Activated T-cell treated with anti-CD3 and anti-CD28 coated beads for 4 hours (primary cell): ENCODE results near the gene RARRES2.
"Not testable (repeated sequence)": the region's sequence is repeated elsewhere in the genome, so short reads cannot be mapped to it uniquely, and the experiment has no call there.

Experiments
- DNase-seq: peaks from one replicate; pipeline ENCODE4 v3.0.0-alpha.2; 2020

Gene RARRES2

DNA sequence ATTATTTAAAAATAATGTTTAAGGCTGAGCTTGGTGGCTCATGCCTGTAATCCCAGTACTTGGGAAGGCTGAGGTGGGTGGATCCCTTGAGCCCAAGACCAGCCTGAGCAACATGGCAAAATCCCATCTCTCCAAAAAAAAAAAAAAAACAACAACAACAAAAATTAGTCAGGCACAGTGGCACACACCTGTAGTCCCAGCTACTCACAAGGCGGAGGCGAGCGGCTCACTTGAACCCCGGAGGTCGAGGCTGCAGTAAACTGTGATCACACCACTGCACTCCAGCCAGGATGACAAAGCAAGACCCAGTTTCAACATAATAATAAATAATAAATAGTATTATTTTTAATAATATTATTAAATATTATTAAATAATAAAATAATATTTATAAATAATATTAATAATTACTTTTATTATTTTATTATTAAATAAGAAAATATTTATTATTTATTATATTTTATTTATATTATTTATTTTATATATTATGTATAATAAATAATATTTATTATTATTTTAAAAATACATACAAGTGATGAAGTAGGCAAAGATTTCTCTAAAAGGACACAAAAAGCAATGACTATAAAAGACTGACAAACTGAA lies 26.7 kb downstream of the RARRES2 start:
- DNase-seq = no peak

DNA sequence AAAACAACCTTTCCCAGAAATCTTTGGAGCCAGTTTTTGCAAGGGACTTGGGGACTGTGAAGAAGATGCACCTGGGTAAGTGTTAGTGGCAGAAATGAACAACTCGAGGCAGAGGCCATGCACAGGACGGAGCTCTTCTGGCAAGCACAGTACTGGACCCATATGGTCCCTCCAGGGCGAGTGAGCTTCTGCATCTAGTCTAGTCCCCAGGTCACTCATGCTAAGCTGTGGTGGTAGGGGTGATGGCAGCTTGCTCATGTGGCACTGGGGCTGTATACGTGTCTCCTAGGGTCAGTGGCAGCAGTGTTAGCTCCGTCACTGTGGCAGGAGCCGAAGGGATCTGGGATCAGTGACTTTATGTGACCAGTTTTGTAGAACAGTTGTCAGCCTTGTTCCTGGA lies 27.6 kb downstream of the RARRES2 start:
- DNase-seq = no peak

DNA sequence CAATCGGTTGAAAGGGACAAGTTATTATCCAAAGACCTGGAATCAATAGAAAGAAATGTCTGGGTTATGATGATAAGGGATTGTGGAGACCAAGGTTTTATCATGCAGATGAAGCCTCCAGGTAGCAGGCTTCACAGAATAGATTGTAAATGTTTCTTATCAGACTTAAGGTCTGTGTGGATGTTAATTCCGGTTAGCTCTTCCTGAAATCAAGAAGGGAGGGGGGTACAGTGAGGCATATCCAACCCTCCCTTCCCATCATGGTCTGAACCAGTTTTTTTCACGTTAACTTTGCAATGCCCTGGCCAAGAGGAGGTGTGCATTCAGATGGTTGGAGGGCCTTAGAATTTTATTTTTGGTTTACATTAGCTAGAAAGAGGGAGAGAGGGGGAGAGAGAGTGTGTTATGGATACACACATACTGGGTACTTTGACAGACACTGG lies 28.0 kb downstream of the RARRES2 start:
- no peak for DNase-seq

DNA sequence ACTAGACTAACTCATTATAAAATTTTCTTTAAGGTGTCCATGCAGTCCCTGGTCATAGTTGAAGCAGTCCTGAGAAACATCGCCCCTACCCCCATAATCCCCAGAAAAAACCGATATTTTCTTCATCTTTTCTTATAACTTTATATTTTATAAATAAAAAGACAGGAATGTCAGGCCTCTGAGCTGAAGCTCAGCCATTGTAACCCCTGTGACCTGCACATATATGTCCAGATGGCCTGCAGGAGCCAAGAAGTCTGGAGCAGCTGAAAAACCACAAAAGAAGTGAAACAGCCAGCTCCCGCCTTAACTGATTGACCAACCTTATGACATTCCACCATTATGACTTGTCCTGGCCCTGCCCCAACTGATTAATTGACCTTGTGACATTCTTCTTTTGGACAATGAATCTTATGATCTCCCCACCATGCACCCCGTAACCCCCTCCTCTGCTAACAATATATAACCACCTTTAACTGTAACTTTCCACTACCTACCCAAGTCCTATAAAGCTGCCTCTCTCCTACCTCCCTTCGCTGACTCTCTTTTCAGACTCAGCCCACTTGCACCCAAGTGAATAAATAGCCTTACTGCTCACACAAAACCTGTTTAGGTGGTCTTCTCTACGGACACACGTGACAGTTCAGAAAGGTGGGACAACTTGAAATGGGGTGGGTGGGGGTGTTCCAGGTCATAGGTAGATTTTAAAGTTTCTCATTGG lies 28.6 kb downstream of the RARRES2 start:
- DNase-seq = not testable (repeated sequence)

DNA sequence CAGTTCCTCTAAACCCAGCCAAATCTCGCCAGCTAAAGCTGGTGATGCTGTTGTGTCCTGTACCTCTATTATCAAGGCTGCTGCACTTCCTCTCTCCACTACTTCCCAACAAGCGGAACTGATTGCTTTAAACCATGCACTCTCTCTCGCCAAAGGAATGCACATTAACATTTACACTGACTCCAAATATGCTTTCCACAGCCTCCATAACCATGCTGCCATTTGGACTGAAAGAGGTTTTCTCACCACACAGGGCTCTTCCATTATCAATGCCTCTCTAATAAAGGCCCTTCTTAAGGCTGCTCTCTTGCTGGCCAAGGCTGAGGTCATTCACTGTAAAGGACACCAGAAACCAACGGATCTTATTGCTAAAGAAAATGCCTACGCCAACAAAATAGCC lies 29.7 kb downstream of the RARRES2 start:
- no peak for DNase-seq

DNA sequence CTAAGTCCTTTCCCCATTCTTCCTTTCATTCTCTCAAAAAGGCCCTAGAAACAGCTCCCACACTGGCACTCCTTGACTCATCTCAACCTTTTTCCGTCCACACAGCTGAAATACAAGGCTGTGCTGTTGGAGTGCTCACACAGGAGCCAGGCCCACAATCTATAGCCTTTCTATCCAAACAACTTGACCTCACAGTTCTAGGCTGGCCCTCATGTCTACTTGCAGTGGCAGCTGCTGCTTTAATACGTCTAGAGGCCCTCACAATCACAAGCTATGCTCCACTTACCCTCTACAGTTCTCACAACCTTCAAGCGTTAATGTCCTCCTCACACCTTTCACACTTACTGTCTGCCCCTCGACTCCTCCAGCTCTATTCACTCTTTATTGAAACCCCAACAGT lies 30.3 kb downstream of the RARRES2 start:
- no peak for DNase-seq

DNA sequence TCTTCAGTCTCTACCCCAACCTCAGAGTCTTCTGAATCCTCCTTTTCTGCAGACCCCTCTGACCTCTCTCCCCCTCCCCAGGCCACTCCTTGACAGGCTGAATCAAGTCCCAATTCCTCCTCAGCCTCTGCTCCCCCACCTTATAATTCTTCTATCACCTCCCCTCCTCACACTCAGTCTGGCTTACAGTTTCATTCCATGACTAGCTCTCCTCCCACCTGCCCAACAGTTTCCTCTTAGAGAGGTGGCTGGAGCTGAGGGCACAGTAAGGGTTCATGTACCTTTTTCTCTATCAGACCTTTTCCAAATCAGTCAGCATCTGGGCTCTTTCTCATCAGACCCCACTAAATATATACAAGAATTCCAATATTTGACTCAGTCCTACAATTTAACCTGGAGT lies 32.9 kb downstream of the RARRES2 start:
- no peak for DNase-seq

DNA sequence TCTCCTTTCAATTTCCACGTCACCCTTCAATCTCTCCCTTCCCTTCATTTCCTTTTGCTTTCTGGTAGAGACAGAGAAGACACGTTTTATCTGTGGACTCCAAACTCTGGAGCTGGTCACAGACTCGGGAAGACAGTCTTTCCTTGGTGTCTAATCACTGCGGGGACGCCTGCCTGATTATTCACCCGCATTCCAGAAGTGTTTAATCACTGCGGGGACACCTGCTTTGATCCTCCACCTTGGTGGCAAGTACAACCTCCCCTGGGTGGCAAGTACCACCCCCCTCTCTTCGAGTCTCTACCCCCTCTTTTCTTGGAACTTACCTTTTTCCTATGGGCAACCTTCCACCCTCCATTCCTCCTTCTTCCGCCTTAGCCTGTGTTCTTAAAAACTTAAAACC lies 33.5 kb downstream of the RARRES2 start:
- no peak for DNase-seq

DNA sequence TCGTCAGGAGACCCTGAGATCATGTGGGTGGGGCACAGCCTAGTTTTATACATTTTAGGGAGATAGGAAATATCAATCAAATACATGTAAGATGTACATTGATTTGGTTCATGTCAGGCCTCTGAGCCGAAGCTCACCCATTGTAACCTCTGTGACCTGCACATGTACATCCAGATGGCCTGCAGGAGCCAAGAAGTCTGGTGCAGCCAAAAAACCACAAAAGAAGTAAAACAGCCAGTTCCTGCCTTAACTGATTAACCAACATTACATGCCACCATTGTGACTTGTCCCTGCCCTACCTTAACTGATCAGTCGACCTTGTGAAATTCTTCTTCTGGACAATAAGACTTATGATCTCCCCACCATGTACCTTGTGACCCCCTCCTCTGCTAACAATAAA lies 34.3 kb downstream of the RARRES2 start:
- no peak for DNase-seq

DNA sequence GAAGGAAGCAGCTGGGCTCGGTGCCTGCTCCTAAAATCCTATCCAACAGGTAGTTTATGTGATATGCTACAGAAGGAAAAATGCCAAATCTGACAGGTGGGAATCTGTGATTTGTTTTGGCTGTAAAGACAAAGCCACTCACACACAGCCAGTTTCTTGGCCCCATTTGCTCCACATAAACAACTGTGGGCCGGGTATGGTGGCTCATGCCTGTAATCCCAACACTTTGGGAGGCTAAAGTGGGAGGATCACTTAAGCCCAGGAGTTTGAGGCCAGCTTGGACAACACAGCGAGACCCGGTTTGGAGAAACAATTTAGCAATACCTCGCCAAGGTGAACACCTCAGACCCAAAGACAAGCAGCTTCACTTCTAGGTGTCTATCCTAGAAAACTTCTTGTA lies 35.1 kb downstream of the RARRES2 start:
- DNase-seq = not testable (repeated sequence)

DNA sequence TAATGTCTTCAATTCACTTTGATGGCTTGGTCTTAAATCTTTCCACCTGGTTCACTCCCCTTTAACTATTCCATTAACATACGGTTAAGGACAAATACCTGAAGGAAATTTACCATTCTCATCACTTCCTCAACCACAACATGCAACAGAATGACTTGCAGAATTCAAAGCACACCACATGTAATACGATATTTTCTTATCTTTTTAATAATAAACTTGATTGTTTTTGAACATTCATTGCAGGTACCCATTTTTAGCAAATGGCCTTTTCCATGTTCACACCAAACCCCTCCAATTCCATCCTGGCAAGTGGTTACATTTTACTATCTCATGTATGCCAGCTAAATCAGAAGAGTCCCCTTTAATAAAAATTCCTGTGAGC lies 35.5 kb downstream of the RARRES2 start:
- DNase-seq = not testable (repeated sequence)

DNA sequence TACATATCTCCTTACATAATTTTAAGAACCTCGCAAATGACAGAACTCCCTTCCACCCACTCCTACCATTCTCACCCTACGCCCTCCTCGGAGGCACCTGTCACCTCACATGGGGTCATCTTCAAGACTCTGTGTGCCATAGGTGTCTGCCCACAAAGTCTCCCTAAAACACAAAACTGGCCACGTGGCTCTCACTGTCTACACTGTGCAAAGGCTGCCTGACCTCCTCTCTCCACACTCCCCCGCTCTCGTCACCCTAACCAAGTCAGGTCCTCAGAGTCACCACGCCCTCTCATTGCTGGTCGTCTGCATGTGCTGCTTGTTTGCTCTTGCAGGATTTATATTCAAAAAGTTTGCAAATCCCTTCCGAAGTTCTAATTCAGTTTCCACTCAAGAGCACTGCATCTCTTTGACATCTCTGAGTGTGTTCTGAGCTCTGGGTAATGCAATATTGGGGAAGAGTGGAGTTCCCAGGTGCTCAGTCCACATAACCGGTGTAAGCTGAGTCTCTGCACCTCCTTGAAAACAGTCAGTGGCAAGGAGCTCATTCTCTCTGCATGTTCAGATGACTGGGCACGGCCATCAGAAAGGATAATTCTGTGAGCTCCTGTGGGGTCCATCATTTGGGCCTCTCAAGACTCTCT lies 36.0 kb downstream of the RARRES2 start:
- not testable (repeated sequence) for DNase-seq

DNA sequence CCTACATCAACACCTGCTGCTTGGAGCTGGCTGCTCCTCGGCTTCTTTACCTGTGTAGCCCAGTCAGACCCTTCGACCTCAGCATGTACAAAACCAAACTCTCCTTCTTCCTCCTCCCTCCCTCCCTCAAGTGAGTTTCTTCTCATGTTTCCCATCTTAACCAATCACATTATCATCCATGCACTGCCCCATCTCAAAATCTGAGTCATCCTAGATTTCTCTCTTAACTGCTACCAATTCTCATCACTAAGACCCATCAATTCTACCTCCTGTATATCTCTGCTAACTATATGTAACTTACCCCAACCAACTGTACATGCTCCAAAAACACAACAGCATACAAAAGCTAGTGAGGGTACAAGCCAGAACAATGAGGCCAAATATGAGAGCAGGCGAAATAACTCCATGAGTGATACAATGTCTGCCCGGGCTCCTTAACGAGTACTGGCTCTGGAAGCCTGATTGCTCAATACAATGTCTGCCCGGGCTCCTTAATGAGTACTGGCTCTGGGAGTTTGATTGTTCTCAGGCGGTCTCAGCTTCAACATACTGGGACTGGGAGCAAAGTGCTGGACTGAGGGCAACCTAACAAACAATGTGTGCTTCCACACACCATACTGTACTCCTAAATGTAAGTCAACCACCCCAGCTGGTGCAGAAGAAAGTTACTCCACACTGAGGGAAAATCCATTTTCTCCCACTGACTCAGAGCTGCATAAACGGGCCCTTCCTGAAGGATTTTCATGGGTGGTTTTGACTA lies 36.8 kb downstream of the RARRES2 start:
- not testable (repeated sequence) for DNase-seq

DNA sequence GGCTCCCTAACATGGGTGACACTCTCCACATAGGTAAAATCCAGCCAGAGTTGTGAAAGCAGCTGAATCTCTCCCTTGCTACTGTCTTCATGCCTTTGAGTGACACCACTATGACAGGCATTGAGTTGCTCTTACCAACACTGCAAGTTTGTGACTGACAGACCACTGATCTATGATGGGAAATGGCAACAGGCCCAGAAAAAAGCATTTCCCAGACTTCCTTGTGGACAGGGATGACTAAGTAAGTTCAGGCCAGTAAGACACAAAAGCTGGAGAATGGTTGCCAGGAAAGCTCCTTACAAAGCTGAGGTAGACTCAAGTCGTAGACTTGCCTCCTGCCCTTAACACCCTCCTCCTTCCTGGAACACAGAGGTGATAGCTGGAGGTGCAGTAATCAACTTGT lies 38.5 kb downstream of the RARRES2 start:
- DNase-seq = not testable (repeated sequence)

DNA sequence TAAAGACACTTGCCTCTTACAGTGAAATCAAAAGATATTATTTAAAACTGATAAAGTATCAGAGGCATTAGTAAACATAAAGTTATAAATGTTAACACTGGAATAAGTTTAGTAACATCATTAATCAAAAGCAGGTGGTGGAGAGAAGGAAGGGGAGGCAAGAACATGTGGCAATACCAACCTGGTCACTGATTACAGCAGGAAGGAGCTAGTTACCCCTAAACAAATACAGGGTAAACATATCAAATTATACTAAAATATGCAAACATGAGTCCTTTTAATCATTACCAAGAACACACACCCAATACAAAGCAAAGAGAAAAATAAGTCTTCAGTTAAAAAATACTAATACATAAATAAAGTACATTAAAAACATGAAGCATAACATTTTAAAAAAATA lies 43.5 kb downstream of the RARRES2 start:
- DNase-seq = not testable (repeated sequence)

DNA sequence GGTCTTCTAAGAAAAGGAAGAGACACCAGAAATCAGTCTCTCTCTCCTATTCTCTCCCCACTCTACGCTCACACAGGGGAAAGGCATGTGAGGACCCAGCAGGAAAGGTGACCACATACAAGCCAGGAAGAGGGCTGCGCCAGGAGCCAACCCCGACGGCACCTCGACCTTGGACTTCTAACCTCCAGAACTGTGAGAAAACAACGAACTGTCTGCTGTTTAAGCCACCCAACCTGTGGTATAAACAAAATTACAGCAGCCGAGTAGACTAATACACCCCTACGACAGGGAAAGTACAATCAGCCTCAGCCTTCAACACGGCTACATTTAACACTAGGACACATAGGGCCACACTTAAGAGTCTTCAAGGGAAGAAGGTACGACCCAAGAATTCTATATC lies 44.6 kb downstream of the RARRES2 start:
- DNase-seq = not testable (repeated sequence)

DNA sequence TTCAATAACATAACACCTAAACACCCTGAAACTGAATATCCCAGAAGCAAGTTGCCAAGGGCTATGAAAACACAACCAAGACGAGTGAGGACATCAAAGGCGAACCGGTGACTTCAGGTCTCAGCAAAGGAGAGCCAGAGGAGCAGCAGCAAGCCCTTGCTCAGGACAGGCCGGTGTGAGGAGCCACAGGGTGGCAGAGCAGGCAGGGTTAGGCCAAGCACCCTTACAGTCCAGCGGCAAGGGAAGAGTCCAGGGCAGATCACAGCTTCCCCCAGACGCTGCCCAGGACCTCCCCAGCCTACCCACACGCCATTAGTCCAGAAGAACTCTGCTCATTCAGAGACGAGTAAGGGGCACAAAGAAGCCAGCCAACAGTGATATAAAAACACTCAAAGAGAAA lies 45.8 kb downstream of the RARRES2 start:
- DNase-seq = not testable (repeated sequence)

DNA sequence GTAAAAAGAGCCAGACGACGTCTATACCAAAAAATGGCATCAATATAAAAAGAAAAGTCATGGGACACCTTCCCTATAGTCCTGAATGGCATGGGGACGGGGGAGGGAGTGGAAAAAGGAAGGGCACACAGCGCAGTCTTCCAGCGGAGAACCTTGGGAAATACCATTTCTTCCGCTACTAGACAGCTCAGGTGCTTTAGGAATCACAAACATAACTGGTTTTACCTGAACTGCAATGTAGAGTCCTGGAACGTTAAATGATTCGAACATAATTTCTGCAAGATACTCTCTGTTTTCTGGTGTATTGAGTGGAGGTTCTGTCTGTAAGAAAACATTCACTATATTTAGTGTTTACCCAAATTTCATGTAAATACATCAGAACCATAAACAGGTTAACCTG lies 46.4 kb downstream of the RARRES2 start:
- not testable (repeated sequence) for DNase-seq

DNA sequence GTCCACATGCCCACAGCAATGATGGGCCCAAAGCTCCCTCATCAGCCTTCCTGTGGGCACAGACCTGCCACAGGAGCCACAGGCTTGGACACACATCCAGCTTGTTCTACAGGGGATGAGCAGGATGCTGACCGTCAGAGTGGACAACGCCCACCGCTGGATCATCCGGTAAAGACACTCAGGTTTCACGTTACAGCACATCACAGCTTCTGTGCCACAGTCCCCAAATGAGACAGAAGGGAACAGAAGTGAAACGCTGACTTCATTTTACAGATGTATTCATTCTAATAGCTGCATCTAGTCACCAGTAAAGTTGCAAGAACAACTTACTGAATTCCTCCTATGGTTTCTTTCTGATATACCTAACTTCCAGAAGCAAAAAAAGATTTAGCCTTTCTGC lies 51.1 kb downstream of the RARRES2 start:
- not testable (repeated sequence) for DNase-seq

DNA sequence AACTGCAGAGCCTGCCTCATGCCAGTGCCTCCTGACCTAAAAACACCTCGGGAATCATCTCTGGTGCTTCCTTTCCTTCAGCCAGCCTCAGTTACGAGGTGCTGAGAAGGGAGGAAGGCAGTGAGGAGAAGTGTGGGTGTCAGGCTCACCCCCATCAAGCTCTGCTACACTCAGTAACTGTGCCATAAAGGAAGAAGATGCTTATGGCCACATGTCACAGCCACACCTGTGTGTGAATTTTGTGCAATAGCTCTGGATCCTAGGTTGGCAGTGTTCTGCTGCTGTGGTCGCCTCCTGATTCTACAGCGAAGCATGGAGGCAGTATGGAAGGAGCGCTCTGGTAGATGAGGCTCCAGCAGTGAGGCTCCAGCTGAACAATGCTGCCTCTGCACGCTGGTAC lies 52.6 kb downstream of the RARRES2 start:
- DNase-seq = not testable (repeated sequence)
